Activated naive CD4-positive, alpha-beta T cell treated with anti-CD3 and anti-CD28 coated beads, Interleukin-2, amount 50 U/mL, for 16 hours (primary cell): ENCODE results near the gene PLG.
"Not testable (repeated sequence)": the region's sequence is repeated elsewhere in the genome, so short reads cannot be mapped to it uniquely, and the experiment has no call there.

Experiments used
- DNase-seq: peaks from one replicate; pipeline ENCODE4 v3.0.0-alpha.2; 2020

Gene PLG

GRCh38 chr6:160701918-160702680 lies at the start of gene PLG:
Gene PLG (plus strand): TSS chr6:160702244. CDS start chr6:160702305, 61 bp downstream.
- DNase-seq = not testable (repeated sequence)

- no peak for DNase-seq
Observed at GRCh38 chr6:160659562-160659961, 42.5 kb upstream of the PLG start.

- DNase-seq = no peak
Observed at GRCh38 chr6:160661216-160661615, 40.8 kb upstream of the PLG start.

- no peak for DNase-seq
Observed at GRCh38 chr6:160662429-160662828, 39.6 kb upstream of the PLG start.

- DNase-seq = no peak
Observed at GRCh38 chr6:160662842-160663241, 39.2 kb upstream of the PLG start.

GRCh38 chr6:160664198-160664597 lies 37.8 kb upstream of the PLG start, which contains the start of gene LPA:
Gene LPA (minus strand): TSS chr6:160664275. CDS start chr6:160664214, 61 bp downstream.
- DNase-seq = not testable (repeated sequence)

GRCh38 chr6:160667639-160668481 lies 34.2 kb upstream of the PLG start:
- DNase-seq = no peak

- DNase-seq = no peak
Observed at GRCh38 chr6:160668589-160668988, 33.5 kb upstream of the PLG start.

GRCh38 chr6:160676418-160676817 lies 25.6 kb upstream of the PLG start:
- not testable (repeated sequence) for DNase-seq

- no peak for DNase-seq
Observed at GRCh38 chr6:160678230-160678629, 23.8 kb upstream of the PLG start.

GRCh38 chr6:160678744-160679401 lies 23.2 kb upstream of the PLG start:
- no peak for DNase-seq

GRCh38 chr6:160679402-160679769 lies 22.7 kb upstream of the PLG start:
- no peak for DNase-seq

- not testable (repeated sequence) for DNase-seq
Observed at GRCh38 chr6:160685101-160685761, 16.8 kb upstream of the PLG start.

- DNase-seq = no peak
Observed at GRCh38 chr6:160685762-160686450, 16.1 kb upstream of the PLG start.

GRCh38 chr6:160690458-160690857 lies 11.6 kb upstream of the PLG start:
- no peak for DNase-seq

- DNase-seq = no peak
Observed at GRCh38 chr6:160691617-160692016, 10.4 kb upstream of the PLG start.

GRCh38 chr6:160692369-160692959 lies 9.6 kb upstream of the PLG start:
- no peak for DNase-seq

GRCh38 chr6:160695025-160695424 lies 7.0 kb upstream of the PLG start:
- DNase-seq = not testable (repeated sequence)

- DNase-seq = not testable (repeated sequence)
Observed at GRCh38 chr6:160695622-160696021, 6.4 kb upstream of the PLG start.

- DNase-seq = not testable (repeated sequence)
Observed at GRCh38 chr6:160696884-160697283, 5.2 kb upstream of the PLG start.

- DNase-seq = no peak
Observed at GRCh38 chr6:160697826-160698225, 4.2 kb upstream of the PLG start.

GRCh38 chr6:160704688-160705087 lies 2.6 kb downstream of the PLG start:
- DNase-seq = not testable (repeated sequence)
